GM18858 (cell line): ENCODE measurements around the gene DMWD.
A peak's percentile ranks its signal among the peaks of the same experiment; 100 is the strongest.

ENCODE experiments used
- ATAC-seq: cut with Tn5 transposase; IDR thresholded peaks from one replicate; pipeline ENCODE4 v1.9.1; 2021; ENCODE audit not compliant: unreplicated experiment

Gene DMWD

DNA sequence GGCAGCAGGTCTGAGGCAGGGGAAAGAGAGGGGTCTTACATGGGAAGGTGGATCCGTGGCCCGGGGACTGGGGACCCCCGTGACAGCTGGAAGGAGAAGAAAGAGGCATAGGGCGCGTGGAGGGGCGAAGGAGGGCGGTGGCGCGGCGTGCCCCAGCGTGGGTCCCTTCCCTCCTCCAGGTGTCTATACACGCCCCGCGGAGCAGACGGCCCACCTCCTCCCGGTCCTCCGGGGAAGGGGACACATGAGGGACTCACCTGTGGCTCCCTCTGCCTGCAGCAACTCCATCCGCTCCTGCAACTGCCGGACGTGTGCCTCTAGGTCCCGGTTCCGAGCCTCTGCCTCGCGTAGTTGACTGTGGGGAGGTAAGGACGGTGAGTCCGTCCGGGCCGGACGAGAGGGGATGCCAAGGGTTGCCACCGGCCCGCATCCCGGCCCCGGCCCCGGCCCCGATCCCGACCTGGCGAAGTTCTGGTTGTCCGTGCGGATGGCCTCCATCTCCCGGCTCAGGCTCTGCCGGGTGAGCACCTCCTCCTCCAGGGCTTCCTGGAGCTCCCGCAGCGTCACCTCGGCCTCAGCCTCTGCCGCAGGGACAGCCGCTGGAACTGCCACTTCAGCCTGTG, 21.2 kb downstream of the DMWD start:
- ATAC-seq, result no peak

DNA sequence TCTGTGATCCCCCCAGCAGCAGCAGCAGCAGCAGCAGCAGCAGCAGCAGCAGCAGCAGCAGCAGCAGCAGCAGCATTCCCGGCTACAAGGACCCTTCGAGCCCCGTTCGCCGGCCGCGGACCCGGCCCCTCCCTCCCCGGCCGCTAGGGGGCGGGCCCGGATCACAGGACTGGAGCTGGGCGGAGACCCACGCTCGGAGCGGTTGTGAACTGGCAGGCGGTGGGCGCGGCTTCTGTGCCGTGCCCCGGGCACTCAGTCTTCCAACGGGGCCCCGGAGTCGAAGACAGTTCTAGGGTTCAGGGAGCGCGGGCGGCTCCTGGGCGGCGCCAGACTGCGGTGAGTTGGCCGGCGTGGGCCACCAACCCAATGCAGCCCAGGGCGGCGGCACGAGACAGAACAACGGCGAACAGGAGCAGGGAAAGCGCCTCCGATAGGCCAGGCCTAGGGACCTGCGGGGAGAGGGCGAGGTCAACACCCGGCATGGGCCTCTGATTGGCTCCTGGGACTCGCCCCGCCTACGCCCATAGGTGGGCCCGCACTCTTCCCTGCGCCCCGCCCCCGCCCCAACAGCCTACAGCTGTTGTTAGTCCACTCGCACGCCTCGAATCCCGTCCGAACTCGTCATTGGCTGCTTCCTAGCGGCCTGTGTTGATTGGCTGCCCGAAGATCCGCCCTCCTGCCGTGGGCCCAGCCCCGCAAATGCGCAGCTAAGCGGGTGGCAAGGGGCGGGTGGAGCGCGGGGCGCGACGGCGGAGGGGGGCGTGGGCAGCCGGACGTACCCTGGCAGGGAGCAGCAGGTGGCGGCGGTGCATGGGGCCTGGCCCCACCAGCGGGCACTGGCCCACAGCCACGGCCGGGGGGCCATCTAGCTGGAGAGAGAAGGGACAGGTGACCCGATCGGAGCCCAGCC, 22.2 kb downstream of the DMWD start:
- peak; percentile 29 for ATAC-seq

- ATAC-seq, result no peak
These were observed 22.8 kb downstream of the DMWD start for GRCh38 chr19:45769821-45770191.

DNA sequence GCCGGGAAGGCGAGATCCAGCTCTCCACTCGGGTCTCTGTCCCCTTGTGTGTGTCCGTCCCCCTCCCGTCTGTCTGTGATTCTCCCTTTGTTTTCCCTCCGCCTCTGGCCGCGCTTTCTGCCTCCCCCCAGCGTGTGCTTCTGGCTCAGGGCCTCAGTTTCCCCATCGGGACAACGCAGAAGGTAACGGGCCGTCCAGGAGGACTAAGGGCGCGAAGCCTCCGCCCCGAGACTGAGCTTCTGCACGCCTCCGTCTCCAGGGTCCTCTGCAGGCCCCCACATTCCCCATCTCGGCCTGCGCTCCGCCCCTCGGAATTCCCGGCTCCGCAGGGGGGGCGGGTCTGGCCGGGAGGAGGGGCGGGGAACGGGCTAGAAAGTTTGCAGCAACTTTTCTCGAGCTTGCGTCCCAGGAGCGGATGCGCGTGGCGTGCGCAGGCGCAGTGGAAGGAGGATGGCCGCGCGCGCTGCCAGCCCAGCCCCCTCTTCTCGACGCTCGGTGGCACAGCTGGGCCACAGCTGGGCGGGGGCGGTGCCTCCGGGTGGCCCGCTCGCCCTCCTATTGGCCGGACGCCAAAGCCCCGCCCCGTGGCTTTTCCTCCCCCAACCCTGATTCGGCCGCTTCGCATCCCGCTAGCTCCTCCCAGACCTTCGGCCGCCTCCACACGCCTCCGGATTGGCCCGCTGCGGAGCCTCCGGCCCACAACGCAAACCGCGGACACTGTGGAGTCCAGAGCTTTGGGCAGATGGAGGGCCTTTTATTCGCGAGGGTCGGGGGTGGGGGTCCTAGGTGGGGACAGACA, 23.5 kb downstream of the DMWD start, which contains the start of gene SIX5:
TSS of gene SIX5 (minus strand) at position 269 of the 799 bp plus-strand sequence. CDS start 408 bp downstream, outside the sequence.
- ATAC-seq, result peak; percentile 34

- ATAC-seq, result no peak
These were observed 24.0 kb downstream of the DMWD start for GRCh38 chr19:45768655-45768983.

GRCh38 chr19:45767881-45768654, 24.6 kb downstream of the DMWD start:
- no peak for ATAC-seq

GRCh38 chr19:45767410-45767880, 25.2 kb downstream of the DMWD start:
- ATAC-seq, result no peak

- no peak for ATAC-seq
These were observed 25.7 kb downstream of the DMWD start for GRCh38 chr19:45766869-45767346.

DNA sequence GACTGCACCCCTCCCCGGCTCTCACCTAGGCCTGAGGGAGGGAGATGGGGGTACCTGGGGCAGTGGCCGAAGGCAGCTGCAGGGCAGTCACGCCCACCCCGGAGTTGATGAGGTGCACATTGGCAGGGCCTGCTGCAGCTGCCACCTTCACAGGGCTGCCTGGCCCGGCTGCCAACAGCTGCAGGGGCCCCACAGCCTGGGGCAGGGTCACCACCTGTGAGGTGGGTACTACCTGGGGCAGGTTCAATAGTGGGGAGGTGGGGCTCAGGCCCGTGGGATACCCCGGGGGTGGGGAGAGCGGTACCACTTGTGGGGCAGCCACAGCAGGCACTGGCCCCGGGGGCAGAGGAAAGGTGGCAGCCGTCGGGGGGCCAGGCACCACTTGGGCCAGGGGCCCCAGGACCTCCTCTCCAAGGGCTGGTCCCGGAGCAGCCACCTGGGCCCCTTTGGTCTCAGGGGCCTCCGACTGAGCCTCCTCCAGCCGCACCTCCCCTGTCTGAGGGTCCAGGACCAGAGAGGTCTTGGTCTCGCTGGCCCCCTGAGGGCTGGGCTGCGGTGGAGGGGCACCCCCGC, 26.3 kb downstream of the DMWD start:
- ATAC-seq, result no peak

- no peak for ATAC-seq
These were observed 26.8 kb downstream of the DMWD start for GRCh38 chr19:45765702-45766295.

GRCh38 chr19:45764945-45765701, 27.5 kb downstream of the DMWD start:
- ATAC-seq, result no peak

- ATAC-seq, result no peak
These were observed 28.2 kb downstream of the DMWD start for GRCh38 chr19:45764475-45764874.

- ATAC-seq, result no peak
These were observed 28.9 kb downstream of the DMWD start for GRCh38 chr19:45763691-45764294.

DNA sequence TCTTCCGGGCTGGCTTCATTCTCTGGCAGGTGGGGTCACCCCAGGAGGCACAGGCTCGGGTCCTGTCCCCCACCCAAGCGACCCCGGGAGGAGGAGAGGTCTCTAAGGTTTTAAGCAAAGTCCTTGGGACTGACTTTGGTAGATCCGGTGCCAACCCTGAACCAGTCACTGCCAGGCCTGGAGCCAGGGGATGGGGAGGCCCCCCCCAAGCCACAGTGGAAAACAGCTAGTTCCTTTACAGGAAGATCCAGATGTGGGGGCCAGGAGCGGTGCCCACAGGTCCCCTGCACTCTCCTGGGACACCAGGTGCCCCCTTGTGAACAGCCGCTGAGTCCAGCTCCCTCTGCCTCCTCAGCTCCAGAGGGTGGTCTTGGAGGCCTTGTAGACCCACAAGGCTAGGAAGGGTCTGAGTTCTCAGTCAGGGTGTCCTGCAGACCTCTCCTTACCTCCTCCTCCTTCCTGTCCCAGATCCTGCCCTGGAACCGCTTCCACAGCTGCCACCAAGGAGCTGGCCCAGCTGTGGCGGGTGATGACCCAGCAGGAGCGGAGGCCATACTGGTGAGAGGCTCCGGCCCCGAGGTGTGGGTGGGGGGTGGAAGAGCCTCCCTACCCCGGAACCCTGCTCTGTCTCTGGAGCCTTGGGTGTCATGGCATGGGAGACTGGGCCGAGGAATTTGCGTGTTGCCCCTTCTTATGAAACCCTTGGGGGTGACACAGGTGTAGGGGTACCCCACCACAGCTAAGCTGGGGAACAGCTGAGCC, 29.6 kb downstream of the DMWD start:
- no peak for ATAC-seq

GRCh38 chr19:45761714-45762113, 30.9 kb downstream of the DMWD start:
- ATAC-seq, result no peak

GRCh38 chr19:45758921-45759320, 33.7 kb downstream of the DMWD start:
- no peak for ATAC-seq

DNA sequence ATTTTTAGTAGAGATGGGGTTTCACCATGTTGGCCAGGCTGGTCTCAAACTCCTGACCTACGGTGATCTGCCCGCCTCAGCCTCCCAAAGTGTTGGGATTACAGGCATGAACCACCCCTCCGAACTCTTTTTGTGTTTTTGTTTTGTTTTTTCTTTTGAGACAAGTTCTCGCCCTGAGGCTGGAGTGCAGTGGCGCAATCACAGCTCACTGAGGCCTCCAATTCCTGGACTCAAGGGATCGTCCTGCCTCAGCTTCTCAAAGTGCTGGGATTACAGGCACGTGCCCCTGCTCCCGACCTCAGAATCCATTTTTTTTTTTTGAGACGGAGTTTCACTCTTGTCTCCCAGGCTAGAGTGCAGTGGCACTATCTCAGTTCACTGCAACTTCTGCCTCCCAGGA, 35.0 kb downstream of the DMWD start:
- ATAC-seq, result no peak

DNA sequence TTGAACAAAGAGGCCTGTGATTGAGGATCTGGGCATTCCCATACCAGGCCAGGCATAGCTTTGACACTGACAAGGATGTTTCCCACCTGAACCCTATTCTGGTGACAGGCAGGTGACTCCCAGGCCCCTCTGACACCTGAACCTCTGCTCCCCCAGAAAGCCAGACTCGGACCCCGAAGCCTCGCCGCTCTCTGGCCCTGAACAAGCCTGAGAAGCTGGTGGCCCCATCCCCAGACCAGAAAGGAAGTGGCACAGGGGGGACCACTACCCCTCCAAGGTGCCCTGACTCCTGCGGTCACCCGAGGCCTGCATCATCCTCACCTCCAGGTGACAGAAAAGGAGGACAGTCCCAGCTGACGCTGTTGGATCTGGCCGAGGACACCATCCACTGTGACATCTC, 38.3 kb downstream of the DMWD start:
- no peak for ATAC-seq
